ENCODE data around the gene BABAM2. TPM values are rescaled to one million over a fixed set of nuclear protein-coding genes. Genes with fewer than 3 reads are reported as not detected.

The BABAM2 gene
- total RNA-seq, 4 donors from 2014 or later = 33.3 to 48.9 (median 37.9) TPM

DNA sequence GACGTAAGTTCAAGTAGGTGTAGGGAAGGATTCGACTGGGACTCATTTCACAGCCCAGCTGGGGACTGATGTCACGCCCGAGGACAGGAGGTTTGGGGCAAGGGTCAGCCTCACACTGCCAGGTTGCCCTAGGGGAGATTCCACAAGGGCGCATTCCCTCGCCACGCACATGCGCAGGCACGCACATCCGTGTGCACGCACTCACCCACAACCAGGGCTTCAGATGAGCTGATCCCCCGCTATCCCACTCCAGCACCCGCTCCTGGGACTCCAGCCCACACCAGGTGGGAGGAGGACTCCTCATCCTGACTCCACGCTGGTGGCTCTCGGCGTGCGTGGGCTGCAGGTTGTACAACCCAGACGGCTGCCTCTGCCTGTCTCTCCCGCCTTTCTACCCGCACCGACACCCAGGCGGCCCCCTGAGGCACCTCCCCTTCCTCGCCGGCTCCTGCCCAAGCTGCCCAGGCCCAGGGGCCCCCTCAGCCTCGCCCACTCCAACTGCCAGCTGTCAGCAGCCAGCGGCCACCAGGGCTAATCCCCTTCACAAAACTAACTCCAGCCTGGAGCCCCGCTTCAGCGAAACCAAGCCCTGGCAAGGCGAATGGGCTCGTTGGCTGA lies 454.3 kb downstream of the BABAM2 start:
- Histone ChIP-seq H3K27ac (no peak overlapping the region), H3K4me3 (no peak overlapping the region), H3K27me3 (no peaks in the 10 kb centered on the region), H3K9me3 (no peaks in the 10 kb centered on the region), H3K4me1 (peaks cover 0 to 22% (median 7%) of the 10 kb centered on the region in 4 donors), H3K36me3 (no peaks in the 10 kb centered on the region)
- WGBS, 2 donors (ENCODE audit: low coverage in 1 of 2) = 91% methylated on average over 30 of the region's 30 CpGs; no CpG with 5 or more reads in 1 of the 2 donors
- no peak for DNase-seq
- in situ Hi-C loops (cut with MboI; ENCODE audit: low pct_ligation_motif_present in 1 of 4, low pct_unique_long_range_greater_than_20kb in 1 of 4, low sequenced_read_pairs in 3 of 4) (no loop called here), intact Hi-C loops (cut with DNase I; ENCODE audit: low total_unique reads) (loop anchor here (5.0 kb wide), 1 partner anchor 47 kb away; the partner anchor contains the start of gene FOSL2)
- TF ChIP-seq POLR2AphosphoS5 (IDR thresholded peaks at IDR 0.05) (no peak), EP300 (IDR thresholded peaks at IDR 0.05; ENCODE audit: low read depth) (no peak), POLR2A (IDR thresholded peaks at IDR 0.05) (no peak)
- TF ChIP-seq, protein P1, sequence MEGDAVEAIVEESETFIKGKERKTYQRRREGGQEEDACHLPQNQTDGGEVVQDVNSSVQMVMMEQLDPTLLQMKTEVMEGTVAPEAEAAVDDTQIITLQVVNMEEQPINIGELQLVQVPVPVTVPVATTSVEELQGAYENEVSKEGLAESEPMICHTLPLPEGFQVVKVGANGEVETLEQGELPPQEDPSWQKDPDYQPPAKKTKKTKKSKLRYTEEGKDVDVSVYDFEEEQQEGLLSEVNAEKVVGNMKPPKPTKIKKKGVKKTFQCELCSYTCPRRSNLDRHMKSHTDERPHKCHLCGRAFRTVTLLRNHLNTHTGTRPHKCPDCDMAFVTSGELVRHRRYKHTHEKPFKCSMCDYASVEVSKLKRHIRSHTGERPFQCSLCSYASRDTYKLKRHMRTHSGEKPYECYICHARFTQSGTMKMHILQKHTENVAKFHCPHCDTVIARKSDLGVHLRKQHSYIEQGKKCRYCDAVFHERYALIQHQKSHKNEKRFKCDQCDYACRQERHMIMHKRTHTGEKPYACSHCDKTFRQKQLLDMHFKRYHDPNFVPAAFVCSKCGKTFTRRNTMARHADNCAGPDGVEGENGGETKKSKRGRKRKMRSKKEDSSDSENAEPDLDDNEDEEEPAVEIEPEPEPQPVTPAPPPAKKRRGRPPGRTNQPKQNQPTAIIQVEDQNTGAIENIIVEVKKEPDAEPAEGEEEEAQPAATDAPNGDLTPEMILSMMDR (IDR thresholded peaks at IDR 0.05) = no peak

DNA sequence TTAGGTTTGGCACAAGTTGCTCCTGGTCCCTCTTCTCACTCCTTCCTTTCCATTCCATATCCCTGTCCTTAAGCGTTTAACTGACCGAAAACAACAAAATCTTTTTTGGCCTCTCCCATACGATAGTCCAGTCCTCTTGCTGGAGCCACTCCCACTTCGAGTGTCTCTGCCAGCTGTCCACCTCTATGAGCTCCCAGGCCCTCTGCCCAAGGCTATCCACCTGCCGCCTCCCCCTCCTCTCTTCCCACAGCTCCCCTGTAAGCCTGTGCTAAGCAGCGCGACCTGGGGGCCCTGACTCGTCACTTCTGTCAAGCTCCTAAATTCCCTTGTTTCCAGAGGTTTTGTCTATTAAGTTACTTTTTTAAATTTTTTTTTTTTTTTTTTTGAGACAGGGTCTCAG lies 455.1 kb downstream of the BABAM2 start:
- no peak overlapping the region for H3K4me3 ChIP-seq
- H3K27me3 ChIP-seq = no peaks in the 10 kb centered on the region
- in situ Hi-C loops (cut with MboI; ENCODE audit: low pct_ligation_motif_present in 1 of 4, low pct_unique_long_range_greater_than_20kb in 1 of 4, low sequenced_read_pairs in 3 of 4) = no loop called here
- intact Hi-C loops (cut with DNase I; ENCODE audit: low total_unique reads) = no loop called here
- H3K4me1 ChIP-seq = peaks cover 0 to 22% (median 6%) of the 10 kb centered on the region in 4 donors
- TF ChIP-seq EP300 (IDR thresholded peaks at IDR 0.05; ENCODE audit: low read depth) (no peak), POLR2AphosphoS5 (IDR thresholded peaks at IDR 0.05) (no peak), POLR2A (IDR thresholded peaks at IDR 0.05) (no peak)
- TF ChIP-seq, protein P1 (IDR thresholded peaks at IDR 0.05) = no peak
- DNase-seq = no peak
- WGBS, 2 donors (ENCODE audit: low coverage in 1 of 2) = 83 to 88% methylated on average over 7 to 8 of the region's 8 CpGs
- no peaks in the 10 kb centered on the region for H3K9me3 ChIP-seq
- no peaks in the 10 kb centered on the region for H3K36me3 ChIP-seq
- H3K27ac ChIP-seq = no peak overlapping the region

DNA sequence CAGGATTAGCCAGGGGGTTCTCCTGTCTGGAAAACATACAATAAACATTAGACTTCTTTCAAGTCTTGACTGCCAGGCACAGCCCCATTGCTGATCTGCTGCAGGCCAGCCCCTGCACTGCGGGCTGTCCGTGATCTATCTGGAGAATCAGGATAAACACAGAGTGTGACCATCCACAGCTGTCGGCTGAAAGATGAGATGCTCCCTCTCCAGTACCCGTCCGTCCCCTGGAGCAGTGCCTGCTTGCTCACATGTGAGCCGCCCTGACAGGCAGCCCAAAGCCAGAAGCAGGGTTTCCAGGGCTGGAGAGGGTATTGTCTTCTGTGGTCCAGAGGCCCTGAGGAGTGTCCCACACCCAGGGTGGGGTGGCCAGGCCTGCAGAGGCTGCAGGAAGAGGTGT lies 456.1 kb downstream of the BABAM2 start:
- H3K27ac ChIP-seq = no peak overlapping the region
- peaks cover 0 to 14% (median under 1%) of the 10 kb centered on the region in 4 donors for H3K4me1 ChIP-seq
- intact Hi-C loops (cut with DNase I; ENCODE audit: low total_unique reads) (no loop called here), in situ Hi-C loops (cut with MboI; ENCODE audit: low pct_ligation_motif_present in 1 of 4, low pct_unique_long_range_greater_than_20kb in 1 of 4, low sequenced_read_pairs in 3 of 4) (no loop called here)
- no peak overlapping the region for H3K4me3 ChIP-seq
- H3K27me3 ChIP-seq = no peaks in the 10 kb centered on the region
- TF ChIP-seq POLR2A (IDR thresholded peaks at IDR 0.05) = no peak
- no peak for TF ChIP-seq POLR2AphosphoS5 (IDR thresholded peaks at IDR 0.05)
- TF ChIP-seq EP300 (IDR thresholded peaks at IDR 0.05; ENCODE audit: low read depth) = no peak
- TF ChIP-seq, protein P1 (IDR thresholded peaks at IDR 0.05) = no peak
- DNase-seq = no peak
- H3K36me3 ChIP-seq = no peaks in the 10 kb centered on the region
- 50% methylated on average over 6 of the region's 6 CpGs; no CpG with 5 or more reads in 1 of the 2 donors for WGBS, 2 donors (ENCODE audit: low coverage in 1 of 2)
- H3K9me3 ChIP-seq = no peaks in the 10 kb centered on the region

DNA sequence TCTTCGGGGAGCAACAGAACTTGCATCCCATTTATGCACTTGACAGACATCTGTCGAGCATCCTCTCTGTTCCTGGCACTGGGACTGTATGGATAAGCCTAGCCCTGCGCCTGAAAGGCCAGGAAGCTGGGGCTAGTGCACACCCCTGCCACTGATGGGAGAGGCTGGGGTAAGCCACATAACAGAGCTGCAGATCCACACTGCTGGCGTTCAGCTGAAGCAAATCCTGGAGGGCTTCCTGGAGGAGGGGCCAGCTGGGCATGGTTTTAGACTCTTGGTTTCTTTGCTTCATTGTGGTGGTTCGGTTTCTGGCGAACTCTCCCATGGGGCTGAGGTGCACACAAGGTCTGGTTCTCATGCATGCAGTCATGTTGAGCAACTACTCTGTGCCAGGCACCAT lies 456.7 kb downstream of the BABAM2 start:
- no peak overlapping the region for H3K4me3 ChIP-seq
- peaks cover 0 to 13% (median 4%) of the 10 kb centered on the region in 4 donors for H3K4me1 ChIP-seq
- no peaks in the 10 kb centered on the region for H3K27me3 ChIP-seq
- intact Hi-C loops (cut with DNase I; ENCODE audit: low total_unique reads) (no loop called here), in situ Hi-C loops (cut with MboI; ENCODE audit: low pct_ligation_motif_present in 1 of 4, low pct_unique_long_range_greater_than_20kb in 1 of 4, low sequenced_read_pairs in 3 of 4) (no loop called here)
- TF ChIP-seq EP300 (IDR thresholded peaks at IDR 0.05; ENCODE audit: low read depth) (no peak), POLR2A (IDR thresholded peaks at IDR 0.05) (no peak), POLR2AphosphoS5 (IDR thresholded peaks at IDR 0.05) (no peak)
- TF ChIP-seq, protein P1 (IDR thresholded peaks at IDR 0.05) = no peak
- no peaks in the 10 kb centered on the region for H3K9me3 ChIP-seq
- H3K36me3 ChIP-seq = no peaks in the 10 kb centered on the region
- 85% methylated on average over 6 of the region's 6 CpGs; no CpG with 5 or more reads in 1 of the 2 donors for WGBS, 2 donors (ENCODE audit: low coverage in 1 of 2)
- no peak overlapping the region for H3K27ac ChIP-seq
- no peak for DNase-seq

Measured in transverse colon (tissue), 4 donors.